ENCODE data around the gene PBX3. TPM values are rescaled to one million over a fixed set of nuclear protein-coding genes. Genes with fewer than 3 reads are reported as not detected.

PBX3 gene
- total and polyA plus RNA-seq, 10 of the 15 experiments (the other 5 are each of a cell fraction or from before 2014, with no cell fraction given): 6.7 to 146 (median 22.2) TPM

- TF ChIP-seq, protein P1, sequence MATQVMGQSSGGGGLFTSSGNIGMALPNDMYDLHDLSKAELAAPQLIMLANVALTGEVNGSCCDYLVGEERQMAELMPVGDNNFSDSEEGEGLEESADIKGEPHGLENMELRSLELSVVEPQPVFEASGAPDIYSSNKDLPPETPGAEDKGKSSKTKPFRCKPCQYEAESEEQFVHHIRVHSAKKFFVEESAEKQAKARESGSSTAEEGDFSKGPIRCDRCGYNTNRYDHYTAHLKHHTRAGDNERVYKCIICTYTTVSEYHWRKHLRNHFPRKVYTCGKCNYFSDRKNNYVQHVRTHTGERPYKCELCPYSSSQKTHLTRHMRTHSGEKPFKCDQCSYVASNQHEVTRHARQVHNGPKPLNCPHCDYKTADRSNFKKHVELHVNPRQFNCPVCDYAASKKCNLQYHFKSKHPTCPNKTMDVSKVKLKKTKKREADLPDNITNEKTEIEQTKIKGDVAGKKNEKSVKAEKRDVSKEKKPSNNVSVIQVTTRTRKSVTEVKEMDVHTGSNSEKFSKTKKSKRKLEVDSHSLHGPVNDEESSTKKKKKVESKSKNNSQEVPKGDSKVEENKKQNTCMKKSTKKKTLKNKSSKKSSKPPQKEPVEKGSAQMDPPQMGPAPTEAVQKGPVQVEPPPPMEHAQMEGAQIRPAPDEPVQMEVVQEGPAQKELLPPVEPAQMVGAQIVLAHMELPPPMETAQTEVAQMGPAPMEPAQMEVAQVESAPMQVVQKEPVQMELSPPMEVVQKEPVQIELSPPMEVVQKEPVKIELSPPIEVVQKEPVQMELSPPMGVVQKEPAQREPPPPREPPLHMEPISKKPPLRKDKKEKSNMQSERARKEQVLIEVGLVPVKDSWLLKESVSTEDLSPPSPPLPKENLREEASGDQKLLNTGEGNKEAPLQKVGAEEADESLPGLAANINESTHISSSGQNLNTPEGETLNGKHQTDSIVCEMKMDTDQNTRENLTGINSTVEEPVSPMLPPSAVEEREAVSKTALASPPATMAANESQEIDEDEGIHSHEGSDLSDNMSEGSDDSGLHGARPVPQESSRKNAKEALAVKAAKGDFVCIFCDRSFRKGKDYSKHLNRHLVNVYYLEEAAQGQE (IDR thresholded peaks at IDR 0.05; ENCODE audit: low read depth, low read length): no peak
- no peak for TF ChIP-seq NR2C2 (IDR thresholded peaks at IDR 0.05; ENCODE audit: borderline replicate concordance, control insufficient read depth, insufficient read length, low read depth)
- no peak for TF ChIP-seq BACH1 (IDR thresholded peaks at IDR 0.05; ENCODE audit: borderline replicate concordance)
- TF ChIP-seq RAD51 (IDR thresholded peaks at IDR 0.05): no peak
- no peak for TF ChIP-seq EZH2 (IDR thresholded peaks at IDR 0.05; ENCODE audit: borderline replicate concordance, control insufficient read depth, low read depth, low read length)
- no peak for TF ChIP-seq MYB (IDR thresholded peaks at IDR 0.05; ENCODE audit: borderline replicate concordance, low read depth, low read length)
- TF ChIP-seq ATF2 (IDR thresholded peaks at IDR 0.05; ENCODE audit: low read length): no peak
Observed at GRCh38 chr9:125730168-125730567, 17.0 kb upstream of the PBX3 start (continued).

DNA sequence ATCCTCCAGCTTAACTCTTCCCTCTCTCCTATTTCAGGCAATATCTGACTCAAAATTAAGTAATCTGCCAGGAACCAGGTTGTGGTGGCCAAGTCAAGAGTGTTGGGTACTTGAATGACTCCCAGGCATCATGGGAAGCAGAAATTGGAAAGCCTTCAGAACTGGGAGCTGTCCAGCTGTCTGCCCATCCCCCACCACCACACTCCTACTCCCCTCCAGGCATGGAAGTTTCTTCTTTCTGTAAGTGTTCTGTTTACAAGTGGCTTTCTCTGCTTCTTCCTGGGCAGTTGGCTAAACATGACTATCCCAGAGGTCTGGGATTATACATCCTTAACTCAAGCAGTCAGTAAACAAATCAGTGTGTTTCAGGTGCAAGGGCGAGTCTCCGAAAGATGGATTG is 14.6 kb upstream of the PBX3 start:
- ChIA-PET POLR2A (no interaction called here), CTCF (no interaction called here), SMC1A (ENCODE audit: uncharacterized antibody, unreplicated experiment) (no interaction called here), RAD21 (ENCODE audit: unreplicated experiment) (no interaction called here)
- WGBS (ENCODE audit: insufficient coverage, insufficient replicate concordance, low lambda C conversion rate, missing lambda C conversion rate): 70% methylated on average over 2 of the region's 2 CpGs
- FAIRE-seq (no peak), DNase-seq (ENCODE audit: low read depth, low spot score) (no peak), ATAC-seq (no peak)
- H2AFZ ChIP-seq (ENCODE audit: control insufficient read depth, low read depth, low read length): no peak overlapping the region
- no peaks in the 10 kb centered on the region for H3K9me3 ChIP-seq (replicated peaks; ENCODE audit: control insufficient read depth, insufficient read depth, low read length)
- no peak overlapping the region for H3K4me3 ChIP-seq
- BruUV-seq (replicated peaks): no TSS peak
- no peaks in the 10 kb centered on the region for H3K36me3 ChIP-seq (ENCODE audit: control insufficient read depth in 2 of 2, insufficient read depth in 2 of 2, low read length in 1 of 2)
- H3K27ac ChIP-seq (ENCODE audit: control insufficient read depth, insufficient read depth): no peak overlapping the region
- in situ Hi-C loops (cut with MboI) (no loop called here), intact Hi-C loops (cut with micrococcal nuclease; ENCODE audit: unreplicated experiment) (no loop called here)
- H3K4me1 ChIP-seq (ENCODE audit: control insufficient read depth, insufficient read depth, low read length): no peaks in the 10 kb centered on the region
- no peaks in the 10 kb centered on the region for H4K20me1 ChIP-seq (ENCODE audit: control insufficient read depth, insufficient read depth)
- no peak overlapping the region for H3K9ac ChIP-seq (ENCODE audit: control insufficient read depth, insufficient read depth, low read length)
- no peaks in the 10 kb centered on the region for H3K27me3 ChIP-seq (replicated peaks in 1 of 2; ENCODE audit: control insufficient read depth in 2 of 2, insufficient read depth in 2 of 2, low read length in 1 of 2)
- no peak overlapping the region for H3K4me2 ChIP-seq (ENCODE audit: control insufficient read depth, insufficient read depth)
- no peak for TF ChIP-seq RAD21 (IDR thresholded peaks at IDR 0.05; ENCODE audit: insufficient read depth, low read depth, low read length)
- TF ChIP-seq, protein P1 (IDR thresholded peaks at IDR 0.05; ENCODE audit: low read depth, low read length): peak; percentile 58; the same call in 1 of the 2 replicates
- no peaks in the 10 kb centered on the region for H3K79me2 ChIP-seq (ENCODE audit: control insufficient read depth, insufficient read depth, low read length)
